Kidney (tissue), 14 donors: Measurements from ENCODE around the gene CNTN1. TPM values are rescaled to one million over a fixed set of nuclear protein-coding genes. Genes with fewer than 3 reads are reported as not detected.

Experiments used
- DNase-seq, 5 donors: peaks; one replicate each; pipeline ENCODE4 v3.0.0-alpha.2; 2013 to 2020
- FAIRE-seq: peaks from 2 replicates; lab custom pipeline; 2012; peaks lifted over from hg19 to GRCh38; lab: Jason Lieb, UNC
- H3K27ac ChIP-seq, 2 donors: one replicate each; pipeline ENCODE4 v1.7.0; 2013; ENCODE audit warnings: low read depth in 2 of 2, low read length in 2 of 2, inconsistent platforms in 1 of 2
- H3K27me3 ChIP-seq: one replicate; pipeline ENCODE4 v1.7.1; 2013; ENCODE audit warnings: low read length, inconsistent platforms; ENCODE audit not compliant: control insufficient read depth, insufficient read depth
- H3K36me3 ChIP-seq, 3 donors: one replicate each; pipeline versions ENCODE4 v1.7.0 to v1.7.1; 2013; ENCODE audit warnings: low read length in 3 of 3, control low read depth in 1 of 3, inconsistent platforms in 1 of 3; ENCODE audit not compliant: insufficient read depth in 3 of 3, control insufficient read depth in 2 of 3
- H3K4me1 ChIP-seq, 3 donors: one replicate each; pipeline versions ENCODE4 v1.7.0 to v1.7.1; 2013; ENCODE audit warnings: low read length in 3 of 3, inconsistent platforms in 1 of 3, low read depth in 1 of 3; ENCODE audit not compliant: control insufficient read depth in 2 of 3, insufficient read depth in 2 of 3
- H3K4me3 ChIP-seq, 3 donors: one replicate each; pipeline versions ENCODE4 v1.7.0 to v1.8.1; 2013; ENCODE audit warnings: low read length in 3 of 3, control low read depth in 1 of 3, inconsistent platforms in 1 of 3
- H3K9ac ChIP-seq, 3 donors: one replicate each; pipeline versions ENCODE4 v1.7.0 to v1.7.1; 2013; ENCODE audit warnings: low read length in 3 of 3, control low read depth in 1 of 3, inconsistent platforms in 1 of 3
- H3K9me3 ChIP-seq, 3 donors: one replicate each; pipeline versions ENCODE4 v1.7.0 to v1.7.1; 2013; ENCODE audit warnings: low read length in 3 of 3, control low read depth in 1 of 3, inconsistent platforms in 1 of 3; ENCODE audit not compliant: control insufficient read depth in 2 of 3, insufficient read depth in 1 of 3
- intact Hi-C: fragments of 100-400 bp; cut with DNase I; formaldehyde crosslinking; loops from one replicate; pipeline ENCODE4 v1.11.1; 2022
- polyA plus RNA-seq: library from polyadenylated mRNA; stranded (reverse); fragments of 350-450 nt; fragmentation: Illumina TruSeq; extraction: RNeasy Lipid Tissue Mini Kit (QIAGEN cat#74804); gene quantifications from one replicate; pipeline ENCODE4 v1.2.3, GENCODE V29; 2014; ENCODE audit warnings: low read depth, low replicate concordance; ENCODE audit not compliant: insufficient read depth
- total RNA-seq: library from RNA; stranded (reverse); fragmentation: NEBNext Ultra II Directional; extraction: Animal tissue kit (Norgen Biotek cat#: 25700); gene quantifications from one replicate; pipeline ENCODE4 v1.2.1, GENCODE V29; 2021
- TF ChIP-seq, protein P1 (sequence below): IDR thresholded peaks from 3 replicates; pipeline ENCODE4 v1.5.1; 2012; ENCODE audit warnings: mild to moderate bottlenecking, moderate library complexity, borderline replicate concordance; ENCODE audit not compliant: insufficient read depth; ENCODE audit errors: extremely low read depth
- donor health status: control.
- donor health status: control.
- donor health status: control.
- donor health status: control.
- donor health status: control.
- donor health status: DM: yes; HTN: yes; CAD: no.
- donor health status: Normal renal cell carcinoma (clear cell type).

CNTN1 gene
- total and polyA plus RNA-seq, 2 donors from 2014 or later: 6.3 to 9.9 TPM

DNA sequence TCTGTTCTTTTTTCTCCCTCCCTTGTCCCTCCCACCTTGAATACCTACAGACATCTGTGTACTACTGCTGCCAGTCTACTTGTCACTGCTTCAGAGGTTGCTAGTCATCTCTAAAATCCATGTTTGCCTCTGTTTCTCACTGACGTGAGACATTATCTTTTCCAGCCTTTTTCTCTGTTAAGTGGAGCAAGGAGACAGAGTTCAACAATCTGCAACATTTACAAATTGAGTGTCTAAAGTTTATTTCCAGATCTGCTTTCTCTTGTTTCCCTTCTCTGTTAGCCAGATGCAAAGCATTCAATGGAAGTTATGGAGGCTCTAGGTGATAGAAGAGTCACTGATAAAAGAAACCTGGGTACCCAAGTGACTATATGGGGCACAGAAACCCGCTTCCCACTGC lies 47.5 kb upstream of the CNTN1 start:
- H3K9me3 ChIP-seq: no peaks in the 10 kb centered on the region
- DNase-seq: no peak
- no peaks in the 10 kb centered on the region for H3K27me3 ChIP-seq
- H3K4me1 ChIP-seq: no peaks in the 10 kb centered on the region
- no peaks in the 10 kb centered on the region for H3K36me3 ChIP-seq
- H3K9ac ChIP-seq: no peak overlapping the region
- TF ChIP-seq, protein P1, sequence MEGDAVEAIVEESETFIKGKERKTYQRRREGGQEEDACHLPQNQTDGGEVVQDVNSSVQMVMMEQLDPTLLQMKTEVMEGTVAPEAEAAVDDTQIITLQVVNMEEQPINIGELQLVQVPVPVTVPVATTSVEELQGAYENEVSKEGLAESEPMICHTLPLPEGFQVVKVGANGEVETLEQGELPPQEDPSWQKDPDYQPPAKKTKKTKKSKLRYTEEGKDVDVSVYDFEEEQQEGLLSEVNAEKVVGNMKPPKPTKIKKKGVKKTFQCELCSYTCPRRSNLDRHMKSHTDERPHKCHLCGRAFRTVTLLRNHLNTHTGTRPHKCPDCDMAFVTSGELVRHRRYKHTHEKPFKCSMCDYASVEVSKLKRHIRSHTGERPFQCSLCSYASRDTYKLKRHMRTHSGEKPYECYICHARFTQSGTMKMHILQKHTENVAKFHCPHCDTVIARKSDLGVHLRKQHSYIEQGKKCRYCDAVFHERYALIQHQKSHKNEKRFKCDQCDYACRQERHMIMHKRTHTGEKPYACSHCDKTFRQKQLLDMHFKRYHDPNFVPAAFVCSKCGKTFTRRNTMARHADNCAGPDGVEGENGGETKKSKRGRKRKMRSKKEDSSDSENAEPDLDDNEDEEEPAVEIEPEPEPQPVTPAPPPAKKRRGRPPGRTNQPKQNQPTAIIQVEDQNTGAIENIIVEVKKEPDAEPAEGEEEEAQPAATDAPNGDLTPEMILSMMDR: no peak
- no peak for FAIRE-seq
- H3K27ac ChIP-seq: no peak overlapping the region
- no peak overlapping the region for H3K4me3 ChIP-seq
- intact Hi-C loops: no loop called here

GRCh38 chr12:40645361-40645760 lies 46.9 kb upstream of the CNTN1 start:
- Histone ChIP-seq H3K27ac (no peak overlapping the region), H3K4me3 (no peak overlapping the region), H3K9ac (no peak overlapping the region), H3K9me3 (no peaks in the 10 kb centered on the region), H3K4me1 (no peaks in the 10 kb centered on the region), H3K27me3 (no peaks in the 10 kb centered on the region), H3K36me3 (no peaks in the 10 kb centered on the region)
- TF ChIP-seq, protein P1: no peak
- intact Hi-C loops: no loop called here
- DNase-seq (no peak), FAIRE-seq (no peak)

GRCh38 chr12:40646456-40646855 lies 45.8 kb upstream of the CNTN1 start:
- Histone ChIP-seq H3K36me3 (no peaks in the 10 kb centered on the region), H3K4me1 (no peaks in the 10 kb centered on the region), H3K9ac (no peak overlapping the region), H3K4me3 (no peak overlapping the region), H3K27ac (no peak overlapping the region), H3K27me3 (no peaks in the 10 kb centered on the region), H3K9me3 (no peaks in the 10 kb centered on the region)
- FAIRE-seq (peak; percentile 37), DNase-seq (peak in 2 of 5 donors; percentile 53 to 68)
- TF ChIP-seq, protein P1: no peak
- intact Hi-C loops: no loop called here

DNA sequence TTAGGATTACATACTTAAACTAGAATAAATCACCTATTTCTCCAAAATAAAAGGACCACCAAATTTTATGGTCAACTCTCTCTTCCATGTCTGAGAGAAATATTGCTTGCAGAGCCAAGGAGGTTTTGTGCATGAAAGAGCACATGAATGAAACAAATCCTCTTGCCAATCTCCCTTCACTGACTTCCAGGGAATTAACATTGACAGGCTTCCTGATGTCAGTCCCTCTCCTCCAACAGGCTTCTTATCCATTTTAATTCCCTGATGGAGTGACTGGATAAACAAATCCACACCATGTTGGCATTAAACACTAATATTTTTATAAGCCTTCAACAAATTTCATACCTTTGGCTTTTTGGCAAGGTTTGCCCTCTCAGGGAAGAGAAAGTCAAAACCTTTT lies 45.3 kb upstream of the CNTN1 start:
- Histone ChIP-seq H3K9ac (no peak overlapping the region), H3K27ac (no peak overlapping the region), H3K4me3 (no peak overlapping the region), H3K36me3 (no peaks in the 10 kb centered on the region), H3K27me3 (no peaks in the 10 kb centered on the region), H3K4me1 (no peaks in the 10 kb centered on the region), H3K9me3 (no peaks in the 10 kb centered on the region)
- TF ChIP-seq, protein P1: no peak
- no peak for FAIRE-seq
- intact Hi-C loops: no loop called here
- peak in 1 of 5 donors; percentile 18 for DNase-seq
